Fibroblast of pulmonary artery (primary cell): ENCODE data around the gene CBFA2T3.

Experiments used
- DNase-seq: peaks from one replicate; pipeline ENCODE4 v3.0.0-alpha.2; 2010; ENCODE audit warnings: low read depth
- H3K4me3 ChIP-seq: replicated peaks from 2 replicates; pipeline ENCODE4 v1.5.1; 2011; ENCODE audit warnings: low read depth, mild to moderate bottlenecking, control low read depth, low read length, moderate library complexity
- TF ChIP-seq, protein P1 (sequence below): IDR thresholded peaks from 2 replicates; pipeline ENCODE4 v1.5.1; 2011; ENCODE audit warnings: mild to moderate bottlenecking, control low read depth, low read length, inconsistent platforms; ENCODE audit errors: missing control alignments

Gene CBFA2T3

DNA sequence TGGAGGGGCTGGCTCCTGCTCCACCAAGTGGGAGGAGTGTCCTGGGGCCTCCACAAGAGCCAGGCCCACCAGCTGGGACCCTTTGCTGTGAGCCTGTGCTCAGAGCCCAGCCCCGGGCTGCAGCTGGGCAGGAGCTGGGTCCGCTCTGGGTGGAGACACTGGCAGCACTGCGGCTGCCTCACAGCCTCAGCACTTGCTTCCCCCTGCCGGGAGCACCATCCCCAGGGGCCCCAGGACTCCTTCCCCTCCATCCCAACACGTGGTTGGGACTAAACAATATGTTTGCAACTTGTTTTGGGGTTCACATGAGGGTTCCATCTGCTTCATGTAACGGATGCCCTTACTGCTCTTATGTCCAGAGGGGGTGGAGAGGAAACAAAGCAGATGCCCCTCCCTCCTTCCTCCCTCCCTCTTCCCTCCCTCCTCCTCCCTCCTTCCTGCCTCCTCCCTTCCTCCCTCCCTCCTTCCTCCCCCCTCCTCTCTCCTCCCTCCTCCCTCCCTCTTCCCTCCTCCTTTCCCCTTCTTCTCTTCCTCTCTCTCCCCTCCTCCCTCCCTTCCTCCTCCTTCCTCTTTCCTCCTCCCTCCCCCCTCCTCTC lies 16.3 kb upstream of the CBFA2T3 start:
- DNase-seq: no peak
- no peak overlapping the region for H3K4me3 ChIP-seq
- TF ChIP-seq, protein P1, sequence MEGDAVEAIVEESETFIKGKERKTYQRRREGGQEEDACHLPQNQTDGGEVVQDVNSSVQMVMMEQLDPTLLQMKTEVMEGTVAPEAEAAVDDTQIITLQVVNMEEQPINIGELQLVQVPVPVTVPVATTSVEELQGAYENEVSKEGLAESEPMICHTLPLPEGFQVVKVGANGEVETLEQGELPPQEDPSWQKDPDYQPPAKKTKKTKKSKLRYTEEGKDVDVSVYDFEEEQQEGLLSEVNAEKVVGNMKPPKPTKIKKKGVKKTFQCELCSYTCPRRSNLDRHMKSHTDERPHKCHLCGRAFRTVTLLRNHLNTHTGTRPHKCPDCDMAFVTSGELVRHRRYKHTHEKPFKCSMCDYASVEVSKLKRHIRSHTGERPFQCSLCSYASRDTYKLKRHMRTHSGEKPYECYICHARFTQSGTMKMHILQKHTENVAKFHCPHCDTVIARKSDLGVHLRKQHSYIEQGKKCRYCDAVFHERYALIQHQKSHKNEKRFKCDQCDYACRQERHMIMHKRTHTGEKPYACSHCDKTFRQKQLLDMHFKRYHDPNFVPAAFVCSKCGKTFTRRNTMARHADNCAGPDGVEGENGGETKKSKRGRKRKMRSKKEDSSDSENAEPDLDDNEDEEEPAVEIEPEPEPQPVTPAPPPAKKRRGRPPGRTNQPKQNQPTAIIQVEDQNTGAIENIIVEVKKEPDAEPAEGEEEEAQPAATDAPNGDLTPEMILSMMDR: no peak

- DNase-seq: no peak
- TF ChIP-seq, protein P1: no peak
- no peak overlapping the region for H3K4me3 ChIP-seq
These were observed 15.6 kb upstream of the CBFA2T3 start for GRCh38 chr16:88992351-88993165.

DNA sequence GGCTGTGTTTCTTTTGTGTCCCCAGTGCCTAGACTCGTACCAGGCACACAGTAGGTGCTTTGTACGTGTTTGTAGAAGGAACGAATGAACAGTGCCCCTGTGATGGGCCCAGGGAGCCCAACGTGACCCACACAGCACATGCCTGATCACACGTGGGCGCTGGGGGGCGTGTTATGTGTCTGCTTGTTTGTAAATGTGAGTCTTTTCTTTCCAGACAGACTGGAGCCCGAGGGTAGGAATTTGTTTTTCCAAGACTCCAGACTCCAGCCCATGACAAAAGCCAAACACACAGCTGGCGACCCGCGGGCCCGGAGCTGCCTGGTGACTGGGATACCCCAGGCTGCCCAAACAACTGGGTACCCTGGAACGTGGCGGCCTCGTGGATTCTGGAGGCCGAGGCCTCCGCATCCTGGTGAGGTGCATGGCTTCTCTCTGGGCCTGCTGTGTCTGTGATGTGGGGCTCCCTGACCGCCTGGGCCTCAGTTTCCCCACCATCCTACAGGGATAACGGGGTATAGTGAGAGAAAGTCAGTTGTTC lies 14.9 kb upstream of the CBFA2T3 start:
- TF ChIP-seq, protein P1: no peak
- DNase-seq: no peak
- H3K4me3 ChIP-seq: no peak overlapping the region

- no peak for DNase-seq
- TF ChIP-seq, protein P1: no peak
These were observed 13.0 kb upstream of the CBFA2T3 start for GRCh38 chr16:88989852-88990547.

DNA sequence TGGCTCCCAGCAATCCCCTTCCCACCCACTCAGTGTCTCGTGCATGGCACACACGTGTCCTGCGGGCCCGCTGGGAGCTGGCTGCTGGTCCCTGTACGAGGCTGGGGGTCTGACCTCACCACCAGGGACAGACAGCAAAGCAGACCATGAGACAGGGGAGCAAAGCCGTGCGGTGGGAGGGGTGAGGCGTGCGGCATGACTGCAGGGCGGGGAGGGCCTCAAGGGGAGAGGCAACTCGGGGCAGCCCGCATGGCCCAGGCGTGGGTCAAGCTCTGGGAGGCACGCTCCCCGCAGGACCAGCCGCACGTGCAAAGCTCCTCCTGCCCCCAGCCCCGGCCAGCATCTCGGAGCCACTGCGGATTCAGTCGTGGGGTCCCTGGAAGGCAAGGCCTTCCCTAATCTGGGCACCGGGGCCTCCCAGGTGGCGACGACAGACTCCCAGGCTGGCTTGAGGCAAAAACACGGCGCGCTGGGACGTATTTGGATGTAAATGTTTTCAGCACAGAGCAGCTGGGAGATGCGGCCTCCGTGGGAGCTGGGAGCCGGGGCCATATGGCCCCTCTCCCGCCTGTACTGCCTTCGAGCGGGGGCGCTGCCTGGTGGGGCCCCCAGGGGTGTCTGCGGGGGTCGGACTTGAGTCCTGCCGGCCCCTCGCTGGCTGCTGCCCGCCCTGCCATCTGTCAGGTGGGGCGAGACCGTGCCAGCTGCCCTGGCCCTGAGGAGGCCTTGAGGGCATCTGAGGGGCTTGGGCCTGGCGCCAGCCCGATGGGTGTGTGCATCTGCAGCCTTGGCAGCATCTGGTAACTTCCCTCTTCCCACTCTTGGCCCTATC lies 12.2 kb upstream of the CBFA2T3 start:
- no peak for DNase-seq
- TF ChIP-seq, protein P1: no peak
- H3K4me3 ChIP-seq: no peak overlapping the region

More at GRCh38 chr16:88989852-88990547, 13.0 kb upstream of the CBFA2T3 start:
- H3K4me3 ChIP-seq: no peak overlapping the region

- TF ChIP-seq, protein P1: no peak
- no peak for DNase-seq
- H3K4me3 ChIP-seq: no peak overlapping the region
These were observed 8.5 kb upstream of the CBFA2T3 start for GRCh38 chr16:88985521-88985920.
